HepG2 (cell line): Measurements from ENCODE around the gene A1CF. TPM values are rescaled to one million over a fixed set of nuclear protein-coding genes. Genes with fewer than 3 reads are reported as not detected.
A peak's percentile ranks its signal among the peaks of the same experiment; 100 is the strongest.

Source experiments
- ARID5B ChIP-seq: IDR thresholded peaks from 2 replicates; pipeline ENCODE4 v1.4.0; 2020; ENCODE audit warnings: mild to moderate bottlenecking, missing genetic modification reagents
- CBX5 ChIP-seq: sonication (generic); formaldehyde crosslinking; IDR thresholded peaks from 2 replicates; pipeline ENCODE4 v1.4.0; 2020; ENCODE audit warnings: missing genetic modification reagents, borderline replicate concordance
- ETV5 ChIP-seq: IDR thresholded peaks from 2 replicates; pipeline ENCODE4 v1.6.1; 2018; ENCODE audit warnings: missing biosample characterization, missing genetic modification reagents, inconsistent platforms, borderline replicate concordance
- FUBP1 ChIP-seq: sonication (generic); formaldehyde crosslinking; IDR thresholded peaks from 2 replicates; pipeline ENCODE4 v1.5.1; 2020; ENCODE audit warnings: missing genetic modification reagents, mild to moderate bottlenecking, borderline replicate concordance
- GATA4 ChIP-seq: sonication (generic); IDR thresholded peaks from 2 replicates; pipeline ENCODE4 v1.6.1; 2016; ENCODE audit warnings: antibody characterized with exemption, low read depth, borderline replicate concordance
- GATAD1 ChIP-seq: IDR thresholded peaks from 2 replicates; pipeline ENCODE4 v1.6.1; 2016; ENCODE audit warnings: missing genetic modification reagents, missing compliant biosample characterization
- HIVEP1 ChIP-seq: sonication (generic); formaldehyde crosslinking; IDR thresholded peaks from 2 replicates; pipeline ENCODE4 v1.4.0; 2020; ENCODE audit warnings: mild to moderate bottlenecking, missing genetic modification reagents
- HNF4G ChIP-seq, 2 experiments: sonication (generic) in 1 of 2; formaldehyde crosslinking in 1 of 2; IDR thresholded peaks; 2 replicates each; pipeline versions ENCODE4 v1.4.0 to v1.6.1; 2011 to 2020; ENCODE audit warnings: borderline replicate concordance in 2 of 2, low read depth in 2 of 2, mild to moderate bottlenecking in 2 of 2, low read length in 1 of 2, missing genetic modification reagents in 1 of 2, moderate library complexity in 1 of 2
- IRF2 ChIP-seq: IDR thresholded peaks from 2 replicates; pipeline ENCODE4 v1.6.1; 2018; ENCODE audit warnings: missing genetic modification reagents, missing compliant biosample characterization
- KDM1A ChIP-seq: IDR thresholded peaks from 2 replicates; pipeline ENCODE4 v1.6.1; 2016; ENCODE audit warnings: missing compliant biosample characterization
- KLF6 ChIP-seq: IDR thresholded peaks from 2 replicates; pipeline ENCODE4 v1.8.0; 2016; ENCODE audit warnings: missing biosample characterization, missing genetic modification reagents
- MBD4 ChIP-seq: IDR thresholded peaks from 2 replicates; pipeline ENCODE4 v1.6.1; 2012; ENCODE audit warnings: low read length, inconsistent platforms, borderline replicate concordance
- NFAT5 ChIP-seq: sonication (generic); formaldehyde crosslinking; IDR thresholded peaks from 2 replicates; pipeline ENCODE4 v1.4.0; 2020; ENCODE audit warnings: missing genetic modification reagents
- SOX13 ChIP-seq, 3 experiments: fragments of 450-650 bp in 1 of 3; sonication (generic) in 1 of 3; formaldehyde crosslinking in 1 of 3; IDR thresholded peaks in 2 of 3; conservative IDR thresholded peaks in 1 of 3; 2 replicates each; pipeline versions ENCODE4 v1.5.0 to v1.6.1; 2016 to 2020; ENCODE audit warnings: antibody characterized with exemption in 1 of 3, mild to moderate bottlenecking in 1 of 3, missing compliant biosample characterization in 1 of 3, missing genetic modification reagents in 1 of 3, moderate library complexity in 1 of 3
- ZGPAT ChIP-seq: IDR thresholded peaks from 2 replicates; pipeline ENCODE4 v1.6.1; 2016; ENCODE audit warnings: mild to moderate bottlenecking
- ZNF292 ChIP-seq: sonication (generic); formaldehyde crosslinking; IDR thresholded peaks from 2 replicates; pipeline ENCODE4 v1.8.1; 2022; ENCODE audit warnings: mild to moderate bottlenecking, low read depth, missing genetic modification reagents, borderline replicate concordance
- polyA plus RNA-seq, 8 experiments: library from polyadenylated mRNA; depleted of rRNA in 3 of 8; stranded (reverse) in 7 of 8; unstranded in 1 of 8; fragments of >200 nt; fragmentation: Illumina TruSeq in 4 of 8; extraction: Trizol in 4 of 8; gene quantifications; 2 replicates each; pipeline versions ENCODE4 v1.2.1 to v1.2.3, GENCODE V29; 2011 to 2016; ENCODE audit warnings: low read depth in 4 of 8, missing spikeins in 1 of 8, mixed read lengths in 1 of 8; ENCODE audit not compliant: insufficient read depth in 1 of 8
- total RNA-seq, 5 experiments: library from RNA; depleted of rRNA; stranded (reverse); fragments of >200 nt; fragmentation: Illumina TruSeq; extraction: Trizol; gene quantifications; 2 replicates each; pipeline ENCODE4 v1.2.3, GENCODE V29; 2016; ENCODE audit warnings: low read depth in 1 of 5

Gene A1CF
- total and polyA plus RNA-seq, 2 of the 13 experiments (the other 11 are each of a cell fraction or from before 2014, with no cell fraction given) = 56.1 to 58.1 TPM

GRCh38 chr10:50882540-50882983 lies 2.9 kb downstream of the A1CF start (continued):
- TF ChIP-seq ZNF292 (CRISPR knock-in tag) = peak; percentile 92
- TF ChIP-seq IRF2 (CRISPR knock-in tag) = peak; percentile 69; the same call in 1 of the 2 replicates
- TF ChIP-seq KDM1A (CRISPR knock-in tag) = 0 out of 2 replicates have a peak, but pooled peaks have one; percentile 39
- peak; percentile 58; the same call in 1 of the 2 replicates for TF ChIP-seq SOX13 (IDR thresholded peaks at IDR 0.05)
- TF ChIP-seq SOX13 (CRISPR knock-in tag; conservative IDR thresholded peaks at IDR 0.05 in 1 of 2, IDR thresholded peaks at IDR 0.05 in 1 of 2) = peak in 1 of 2 experiments; percentile 89; a peak in 2 of 4 replicates
- TF ChIP-seq HIVEP1 (CRISPR knock-in tag) = no peak
- TF ChIP-seq GATA4 = peak; percentile 56; the same call in 1 of the 2 replicates
- no peak for TF ChIP-seq CBX5
- TF ChIP-seq NFAT5 (CRISPR knock-in tag) = no peak
- TF ChIP-seq HNF4G (IDR thresholded peaks at IDR 0.05; ENCODE audit: borderline replicate concordance, low read depth, low read length) = peak; percentile 61; the same call in 1 of the 2 replicates
- no peak for TF ChIP-seq HNF4G (CRISPR knock-in tag; IDR thresholded peaks at IDR 0.05; ENCODE audit: borderline replicate concordance, low read depth)
- TF ChIP-seq FUBP1 = no peak
- peak; percentile 76 for TF ChIP-seq KLF6 (CRISPR knock-in tag)
- peak; percentile 97 for TF ChIP-seq ARID5B (CRISPR knock-in tag)
- TF ChIP-seq MBD4 = peak; percentile 73; the same call in 1 of the 2 replicates
- peak; percentile 48; the same call in 1 of the 2 replicates for TF ChIP-seq ETV5 (CRISPR knock-in tag)
- peak; percentile 67 for TF ChIP-seq GATAD1 (CRISPR knock-in tag)
- peak; percentile 82 for TF ChIP-seq ZGPAT
